Hepatic stellate cell (primary cell): Measurements from ENCODE around the gene MAGI2.

ENCODE experiments used
- DNase-seq: peaks from one replicate; pipeline ENCODE4 v3.0.0; 2011; ENCODE audit warnings: low spot score

The MAGI2 gene

GRCh38 chr7:78081888-78082287 is 1371.6 kb downstream of the MAGI2 start:
- DNase-seq, result no peak

GRCh38 chr7:78081344-78081743 is 1372.1 kb downstream of the MAGI2 start:
- no peak for DNase-seq

GRCh38 chr7:78080811-78081210 is 1372.7 kb downstream of the MAGI2 start:
- DNase-seq, result no peak

- DNase-seq, result no peak
These were observed 1373.2 kb downstream of the MAGI2 start for GRCh38 chr7:78080241-78080640.

GRCh38 chr7:78074713-78075112 is 1378.8 kb downstream of the MAGI2 start:
- DNase-seq, result no peak

GRCh38 chr7:78073609-78074382 is 1379.7 kb downstream of the MAGI2 start:
- DNase-seq, result no peak

- no peak for DNase-seq
These were observed 1381.3 kb downstream of the MAGI2 start for GRCh38 chr7:78072201-78072590.

GRCh38 chr7:78071491-78072200 is 1381.8 kb downstream of the MAGI2 start:
- DNase-seq, result no peak

- DNase-seq, result no peak
These were observed 1386.9 kb downstream of the MAGI2 start for GRCh38 chr7:78066599-78066998.

- DNase-seq, result no peak
These were observed 1389.7 kb downstream of the MAGI2 start for GRCh38 chr7:78063758-78064157.

- no peak for DNase-seq
These were observed 1391.3 kb downstream of the MAGI2 start for GRCh38 chr7:78062214-78062613.

- no peak for DNase-seq
These were observed 1395.9 kb downstream of the MAGI2 start for GRCh38 chr7:78057571-78057970.

- DNase-seq, result no peak
These were observed 1397.9 kb downstream of the MAGI2 start for GRCh38 chr7:78055599-78055998.

- no peak for DNase-seq
These were observed 1398.4 kb downstream of the MAGI2 start for GRCh38 chr7:78055001-78055573.

GRCh38 chr7:78052112-78052511 is 1401.4 kb downstream of the MAGI2 start:
- DNase-seq, result no peak

GRCh38 chr7:78047800-78048199 is 1405.7 kb downstream of the MAGI2 start:
- DNase-seq, result no peak

- no peak for DNase-seq
These were observed 1410.3 kb downstream of the MAGI2 start for GRCh38 chr7:78043159-78043558.

GRCh38 chr7:78041423-78041822 is 1412.0 kb downstream of the MAGI2 start:
- no peak for DNase-seq

- no peak for DNase-seq
These were observed 1413.4 kb downstream of the MAGI2 start for GRCh38 chr7:78039790-78040776.

- no peak for DNase-seq
These were observed 1414.9 kb downstream of the MAGI2 start for GRCh38 chr7:78038465-78039080.

- no peak for DNase-seq
These were observed 1415.9 kb downstream of the MAGI2 start for GRCh38 chr7:78037603-78038002.

- DNase-seq, result no peak
These were observed 1420.1 kb downstream of the MAGI2 start for GRCh38 chr7:78033410-78033809.
